Measurements from ENCODE around the gene SLFN12L.

DNA sequence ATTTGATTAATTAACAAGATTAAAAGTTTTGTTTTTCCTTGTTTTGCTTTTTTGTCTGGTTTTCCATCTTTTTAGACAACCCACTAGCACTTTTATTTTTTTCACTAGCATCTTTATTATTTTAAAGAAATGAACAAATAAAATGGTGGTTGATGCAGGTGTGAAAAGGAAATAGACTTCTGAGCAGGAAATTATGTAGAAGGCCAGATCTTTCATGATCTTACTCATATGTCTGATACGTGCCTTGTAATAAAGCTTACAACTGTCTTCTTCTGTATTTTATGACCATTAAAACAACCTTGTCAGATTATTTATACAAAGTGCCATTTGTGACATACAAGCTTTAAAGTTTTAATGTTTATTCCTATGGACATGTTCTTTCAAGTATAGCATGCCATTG is 6.3 kb downstream of the SLFN12L start:
- TF ChIP-seq POLR2AphosphoS5 (IDR thresholded peaks at IDR 0.05; ENCODE audit: insufficient read depth in 1 of 2, low read depth in 1 of 2) (no peak), POLR2A (IDR thresholded peaks at IDR 0.05) (no peak)

Data from vagina (tissue), 2 donors.